ENCODE results near the gene NDUFS6.

- TF ChIP-seq, protein P1, sequence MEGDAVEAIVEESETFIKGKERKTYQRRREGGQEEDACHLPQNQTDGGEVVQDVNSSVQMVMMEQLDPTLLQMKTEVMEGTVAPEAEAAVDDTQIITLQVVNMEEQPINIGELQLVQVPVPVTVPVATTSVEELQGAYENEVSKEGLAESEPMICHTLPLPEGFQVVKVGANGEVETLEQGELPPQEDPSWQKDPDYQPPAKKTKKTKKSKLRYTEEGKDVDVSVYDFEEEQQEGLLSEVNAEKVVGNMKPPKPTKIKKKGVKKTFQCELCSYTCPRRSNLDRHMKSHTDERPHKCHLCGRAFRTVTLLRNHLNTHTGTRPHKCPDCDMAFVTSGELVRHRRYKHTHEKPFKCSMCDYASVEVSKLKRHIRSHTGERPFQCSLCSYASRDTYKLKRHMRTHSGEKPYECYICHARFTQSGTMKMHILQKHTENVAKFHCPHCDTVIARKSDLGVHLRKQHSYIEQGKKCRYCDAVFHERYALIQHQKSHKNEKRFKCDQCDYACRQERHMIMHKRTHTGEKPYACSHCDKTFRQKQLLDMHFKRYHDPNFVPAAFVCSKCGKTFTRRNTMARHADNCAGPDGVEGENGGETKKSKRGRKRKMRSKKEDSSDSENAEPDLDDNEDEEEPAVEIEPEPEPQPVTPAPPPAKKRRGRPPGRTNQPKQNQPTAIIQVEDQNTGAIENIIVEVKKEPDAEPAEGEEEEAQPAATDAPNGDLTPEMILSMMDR (IDR thresholded peaks at IDR 0.05) = no peak
- TF ChIP-seq POLR2A (IDR thresholded peaks at IDR 0.05) = no peak
- no peak for TF ChIP-seq EP300 (IDR thresholded peaks at IDR 0.05)
Observed at GRCh38 chr5:1820381-1820780, 19.2 kb downstream of the NDUFS6 start.
